Karpas-422 (cell line): ENCODE data around the gene MAP3K6. TPM values are rescaled to one million over a fixed set of nuclear protein-coding genes. Genes with fewer than 3 reads are reported as not detected.

Source experiments
- DNase-seq: peaks from one replicate; pipeline ENCODE4 v3.0.0-alpha.2; 2015
- H2AFZ ChIP-seq: fragments of 200-600 bp; sonication (generic); 2 replicates; pipeline ENCODE4 v1.6.1; 2014; ENCODE audit warnings: antibody characterized with exemption, low read length, mixed read lengths
- H3K27ac ChIP-seq: fragments of 200-600 bp; sonication (generic); 2 replicates; pipeline ENCODE4 v1.5.1; 2014; ENCODE audit warnings: mild to moderate bottlenecking, low read length, moderate library complexity
- H3K27me3 ChIP-seq: fragments of 200-600 bp; sonication (generic); 2 replicates; pipeline ENCODE4 v1.6.1; 2014; ENCODE audit warnings: low read length, mixed read lengths
- H3K36me3 ChIP-seq: fragments of 200-600 bp; sonication (generic); 2 replicates; pipeline ENCODE4 v1.6.1; 2014; ENCODE audit warnings: low read length, mixed read lengths; ENCODE audit not compliant: insufficient read depth
- H3K4me1 ChIP-seq: fragments of 200-600 bp; sonication (generic); 2 replicates; pipeline ENCODE4 v1.6.1; 2014; ENCODE audit warnings: mild to moderate bottlenecking, low read length, mixed read lengths
- H3K4me2 ChIP-seq: fragments of 200-600 bp; sonication (generic); 2 replicates; pipeline ENCODE4 v1.6.1; 2014; ENCODE audit warnings: low read length, low read depth, mild to moderate bottlenecking; ENCODE audit not compliant: poor library complexity, severe bottlenecking
- H3K4me3 ChIP-seq: fragments of 200-600 bp; sonication (generic); 2 replicates; pipeline ENCODE4 v1.5.1; 2014; ENCODE audit warnings: mild to moderate bottlenecking, antibody characterized with exemption, low read length, mixed read lengths
- H3K79me2 ChIP-seq: fragments of 200-600 bp; sonication (generic); 2 replicates; pipeline ENCODE4 v1.6.1; 2014; ENCODE audit warnings: mild to moderate bottlenecking, low read length, mixed read lengths
- H3K9ac ChIP-seq: fragments of 200-600 bp; sonication (generic); 2 replicates; pipeline ENCODE4 v1.6.0; 2014; ENCODE audit warnings: low read length
- H3K9me2 ChIP-seq: fragments of 200-600 bp; sonication (generic), shearing (Covaris generic); replicated peaks from 2 replicates; pipeline ENCODE4 v1.6.0; 2014; ENCODE audit warnings: mild to moderate bottlenecking, low read length, moderate library complexity; ENCODE audit not compliant: insufficient read depth
- H3K9me3 ChIP-seq: fragments of 300-700, 200-600 bp; sonication (generic); 2 replicates; pipeline ENCODE4 v1.6.1; 2014; ENCODE audit warnings: low read length, mixed read lengths
- H4K20me1 ChIP-seq: fragments of 200-600 bp; sonication (generic); 2 replicates; pipeline ENCODE4 v1.6.1; 2014; ENCODE audit warnings: mild to moderate bottlenecking, antibody characterized with exemption, low read length, low read depth; ENCODE audit not compliant: insufficient read depth
- total RNA-seq: library from RNA; depleted of rRNA; stranded (reverse); fragments of >200 nt; shearing (Covaris generic); gene quantifications from 2 replicates; pipeline ENCODE4 v1.2.3, GENCODE V29; 2014; ENCODE audit warnings: low replicate concordance

Gene MAP3K6
- total RNA-seq, 1 experiment from 2014 or later, result 3.0 TPM

DNA sequence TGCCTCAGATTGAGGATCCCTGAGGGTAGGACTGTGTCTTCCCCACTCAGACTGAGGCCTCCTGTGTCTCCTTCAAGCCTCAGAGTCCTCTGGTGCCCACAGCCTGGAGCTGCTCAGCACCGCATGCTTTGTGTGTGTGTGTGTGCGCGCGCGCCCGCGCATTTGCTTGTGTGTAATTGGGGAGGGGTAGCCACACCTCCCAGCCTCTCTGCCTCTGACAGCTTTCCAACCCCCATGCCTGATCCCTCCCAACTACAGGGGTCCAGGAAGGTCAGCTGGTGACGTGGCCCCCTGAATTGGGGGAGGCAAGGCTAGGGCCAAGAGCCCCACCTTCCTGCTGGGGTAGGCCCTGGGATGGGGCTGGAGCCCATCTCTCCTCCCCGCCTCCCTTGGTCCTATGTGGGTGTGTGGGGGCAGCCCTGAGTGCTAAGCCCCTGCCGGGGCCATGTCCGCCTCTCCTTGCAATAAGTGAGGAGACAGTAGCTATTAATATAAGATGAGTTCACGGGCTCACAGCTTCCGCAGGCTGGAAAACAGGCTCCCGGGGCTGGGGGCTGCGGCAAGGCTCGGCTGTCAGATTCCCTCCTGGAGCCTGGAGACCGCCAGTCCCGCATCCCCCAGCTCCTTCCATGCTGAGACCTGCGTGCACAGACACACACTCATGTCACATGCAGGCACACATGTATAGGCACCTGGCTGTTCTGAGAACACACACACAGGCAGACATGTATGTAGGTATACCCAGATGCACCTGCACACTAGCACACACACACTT is 32.7 kb upstream of the MAP3K6 start:
- Histone ChIP-seq H3K4me2 (no peak overlapping the region), H3K9ac (no peak overlapping the region), H3K27me3 (no peaks in the 10 kb centered on the region), H3K27ac (no peak overlapping the region), H3K4me1 (peaks cover 26% of the 10 kb centered on the region), H3K79me2 (no peaks in the 10 kb centered on the region), H3K9me3 (no peaks in the 10 kb centered on the region), H4K20me1 (no peaks in the 10 kb centered on the region), H3K4me3 (no peak overlapping the region), H3K36me3 (no peaks in the 10 kb centered on the region), H3K9me2 (no peaks in the 10 kb centered on the region), H2AFZ (no peak overlapping the region)
- DNase-seq, result no peak

DNA sequence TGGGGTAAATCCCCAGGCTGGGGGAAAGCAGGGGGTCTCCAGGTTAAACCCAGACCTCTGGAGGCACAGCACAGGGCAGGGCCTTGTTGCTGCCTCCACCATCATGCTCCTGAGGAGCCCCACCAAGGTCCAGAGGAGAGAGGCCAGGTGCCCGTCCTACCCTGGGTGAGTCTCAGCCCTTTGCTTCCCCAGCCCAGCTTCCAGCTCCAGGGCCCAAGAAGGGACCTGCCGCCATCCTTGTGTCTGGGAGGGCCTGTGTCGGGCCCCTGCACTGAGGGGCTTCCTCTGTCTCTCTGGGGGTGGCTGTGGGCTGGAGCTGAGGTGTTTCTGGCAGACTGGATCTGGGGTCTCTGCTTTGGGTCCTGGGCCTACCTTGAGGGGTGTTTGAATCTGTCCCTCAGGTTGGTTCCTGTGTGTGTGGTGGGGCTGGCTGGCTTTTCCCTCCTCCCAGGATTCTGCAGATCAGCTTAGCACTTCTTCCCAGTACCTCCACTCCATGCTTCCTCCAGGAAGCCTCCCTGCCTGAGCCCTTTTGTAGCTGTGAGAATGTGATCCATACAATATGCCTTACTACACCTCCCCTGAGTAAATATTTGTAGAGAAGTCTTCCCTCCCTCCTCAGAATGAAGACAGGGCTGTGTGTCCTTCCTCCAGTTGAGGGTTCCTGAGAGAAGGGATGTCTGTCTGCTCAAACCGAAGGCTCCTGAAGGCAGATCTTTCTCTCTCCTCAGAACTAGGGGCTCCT is 31.8 kb upstream of the MAP3K6 start:
- Histone ChIP-seq H3K9me2 (no peaks in the 10 kb centered on the region), H3K36me3 (no peaks in the 10 kb centered on the region), H3K4me1 (peaks cover 18% of the 10 kb centered on the region), H3K4me2 (no peak overlapping the region), H2AFZ (no peak overlapping the region), H3K9me3 (no peaks in the 10 kb centered on the region), H3K79me2 (no peaks in the 10 kb centered on the region), H3K27ac (no peak overlapping the region), H3K27me3 (no peaks in the 10 kb centered on the region), H3K4me3 (no peak overlapping the region), H3K9ac (no peak overlapping the region), H4K20me1 (no peaks in the 10 kb centered on the region)
- no peak for DNase-seq

DNA sequence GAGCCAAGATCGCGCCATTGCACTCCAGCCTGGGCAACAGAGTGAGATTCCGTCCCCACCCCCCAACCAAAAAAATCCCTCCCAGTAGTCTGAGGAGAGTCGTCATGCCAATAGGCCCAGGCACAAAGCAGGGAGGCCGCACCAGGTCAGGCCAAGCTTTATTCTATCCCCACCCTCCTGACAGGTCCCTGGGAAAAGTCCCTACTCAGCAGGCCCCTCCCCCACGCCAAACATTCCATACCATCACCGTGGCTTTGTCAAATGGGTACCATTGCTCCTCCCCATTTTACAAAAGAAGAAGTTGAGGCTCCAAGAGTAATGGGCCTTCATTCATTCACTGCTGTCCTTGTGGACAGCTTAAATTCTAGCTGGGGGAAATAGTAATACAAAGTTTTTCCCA is 31.0 kb upstream of the MAP3K6 start:
- Histone ChIP-seq H3K9me3 (no peaks in the 10 kb centered on the region), H4K20me1 (no peaks in the 10 kb centered on the region), H3K4me2 (no peak overlapping the region), H2AFZ (no peak overlapping the region), H3K79me2 (peaks cover 5% of the 10 kb centered on the region; the same call in 1 of the 2 replicates), H3K27ac (no peak overlapping the region), H3K9ac (no peak overlapping the region), H3K36me3 (no peaks in the 10 kb centered on the region), H3K9me2 (no peaks in the 10 kb centered on the region), H3K27me3 (no peaks in the 10 kb centered on the region), H3K4me1 (peaks cover 16% of the 10 kb centered on the region), H3K4me3 (no peak overlapping the region)
- DNase-seq, result no peak

DNA sequence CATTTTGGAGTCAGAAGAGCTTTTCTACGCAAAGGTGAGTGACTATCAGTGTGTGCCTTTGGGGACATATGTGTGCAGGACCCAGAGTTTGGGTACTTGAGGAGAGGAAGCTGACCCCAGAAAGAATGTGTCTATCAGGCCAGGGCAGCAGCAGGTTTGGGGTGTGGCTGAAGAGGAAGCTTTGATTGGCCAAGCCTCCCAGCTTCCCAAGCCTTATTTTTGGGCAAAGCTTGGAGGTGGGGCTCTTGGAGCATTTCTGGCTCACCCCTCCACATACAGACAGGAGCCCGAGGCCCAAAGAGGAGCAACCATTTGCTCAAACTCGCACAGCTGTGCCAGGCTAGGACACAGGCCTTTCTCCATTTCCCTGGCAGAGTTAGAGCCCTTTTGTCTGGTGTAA is 30.3 kb upstream of the MAP3K6 start:
- Histone ChIP-seq H3K27me3 (no peaks in the 10 kb centered on the region), H4K20me1 (no peaks in the 10 kb centered on the region), H3K79me2 (peaks cover 5% of the 10 kb centered on the region; the same call in 1 of the 2 replicates), H3K9ac (no peak overlapping the region), H2AFZ (no peak overlapping the region), H3K4me2 (no peak overlapping the region), H3K4me1 (peaks cover 17% of the 10 kb centered on the region), H3K27ac (no peak overlapping the region), H3K9me3 (no peaks in the 10 kb centered on the region), H3K36me3 (no peaks in the 10 kb centered on the region), H3K9me2 (no peaks in the 10 kb centered on the region), H3K4me3 (no peak overlapping the region)
- no peak for DNase-seq

DNA sequence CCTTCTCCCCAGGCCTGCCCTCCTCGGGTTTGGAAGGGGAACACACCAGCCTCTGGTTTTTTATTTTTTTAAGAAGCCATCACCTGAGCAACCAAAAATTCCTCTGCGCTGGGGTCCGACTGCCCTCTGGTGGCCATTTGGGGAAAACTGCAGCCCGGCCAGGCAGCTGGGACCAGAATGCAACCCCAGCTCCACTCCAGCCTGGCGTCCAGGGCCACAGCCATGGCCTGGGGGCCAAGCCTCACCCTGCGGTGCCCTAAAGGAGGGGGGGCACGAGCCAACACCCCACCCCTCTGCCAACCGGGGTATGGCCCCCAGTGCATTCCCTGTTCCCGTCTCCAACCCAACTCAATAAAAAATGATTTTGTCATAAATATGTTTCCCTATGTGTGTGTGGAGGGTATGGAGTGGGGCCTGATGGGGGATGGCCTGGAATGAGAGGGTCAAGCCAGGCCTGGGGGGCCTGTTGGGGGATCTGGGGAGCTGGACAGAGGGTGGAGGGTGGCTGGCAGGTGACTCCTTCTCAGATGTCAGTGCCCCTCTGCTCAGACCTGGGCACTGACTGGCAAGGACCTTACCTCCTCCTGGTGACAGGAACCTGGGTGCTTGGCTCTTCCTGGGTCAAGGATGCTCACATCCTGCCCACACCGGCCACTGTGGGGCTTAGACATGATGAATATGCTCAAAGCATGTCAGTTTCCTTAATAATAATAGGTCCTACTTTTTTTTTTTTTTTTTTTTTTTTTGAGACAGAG is 28.9 kb upstream of the MAP3K6 start:
- Histone ChIP-seq H3K27ac (no peak overlapping the region), H3K4me1 (peaks cover 29% of the 10 kb centered on the region), H3K27me3 (no peaks in the 10 kb centered on the region), H3K4me3 (no peak overlapping the region), H3K9me3 (no peaks in the 10 kb centered on the region), H3K79me2 (peaks cover 5% of the 10 kb centered on the region; the same call in 1 of the 2 replicates), H3K36me3 (no peaks in the 10 kb centered on the region), H2AFZ (no peak overlapping the region), H3K4me2 (no peak overlapping the region), H3K9me2 (no peaks in the 10 kb centered on the region), H4K20me1 (no peaks in the 10 kb centered on the region), H3K9ac (no peak overlapping the region)
- peak; percentile 95 for DNase-seq

DNA sequence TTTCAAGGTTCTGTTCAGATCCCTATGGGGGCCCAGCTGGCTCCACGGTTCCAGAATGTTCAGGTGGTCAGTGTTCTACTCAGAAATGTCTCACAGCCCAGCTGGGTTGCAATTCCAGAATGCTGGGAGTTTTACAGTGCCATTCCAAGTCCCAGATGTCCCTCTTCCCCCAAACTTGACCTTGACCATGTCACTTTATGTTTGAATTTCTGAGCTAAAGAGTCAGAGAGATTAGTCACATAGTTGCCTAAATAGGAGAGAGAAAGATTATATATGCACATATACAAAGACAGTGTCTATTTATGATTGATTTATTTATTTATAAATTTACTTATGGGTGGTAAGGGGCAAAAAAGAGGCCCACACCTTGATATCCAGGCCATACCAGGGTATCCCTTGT is 28.2 kb upstream of the MAP3K6 start:
- Histone ChIP-seq H3K4me3 (no peak overlapping the region), H3K9me2 (no peaks in the 10 kb centered on the region), H3K36me3 (no peaks in the 10 kb centered on the region), H3K4me1 (peaks cover 29% of the 10 kb centered on the region), H3K79me2 (peaks cover 5% of the 10 kb centered on the region; the same call in 1 of the 2 replicates), H3K9me3 (no peaks in the 10 kb centered on the region), H2AFZ (no peak overlapping the region), H3K9ac (0 out of 2 replicates have a peak overlapping the region, but pooled peaks have one; percentile 21), H3K4me2 (no peak overlapping the region), H4K20me1 (no peaks in the 10 kb centered on the region), H3K27me3 (no peaks in the 10 kb centered on the region), H3K27ac (no peak overlapping the region)
- no peak for DNase-seq

DNA sequence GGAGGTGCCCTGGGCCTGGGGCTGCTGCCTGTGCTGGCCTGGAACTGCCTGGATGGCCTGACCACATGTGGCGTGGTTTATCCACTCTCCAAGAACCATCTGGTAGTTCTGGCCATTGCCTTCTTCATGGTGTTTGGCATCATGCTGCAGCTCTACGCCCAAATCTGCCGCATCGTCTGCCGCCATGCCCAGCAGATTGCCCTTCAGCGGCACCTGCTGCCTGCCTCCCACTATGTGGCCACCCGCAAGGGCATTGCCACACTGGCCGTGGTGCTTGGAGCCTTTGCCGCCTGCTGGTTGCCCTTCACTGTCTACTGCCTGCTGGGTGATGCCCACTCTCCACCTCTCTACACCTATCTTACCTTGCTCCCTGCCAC is 27.5 kb upstream of the MAP3K6 start:
- Histone ChIP-seq H3K9me2 (no peaks in the 10 kb centered on the region), H3K79me2 (peaks cover 5% of the 10 kb centered on the region; the same call in 1 of the 2 replicates), H3K9ac (no peak overlapping the region), H3K9me3 (no peaks in the 10 kb centered on the region), H2AFZ (no peak overlapping the region), H3K4me1 (peaks cover 29% of the 10 kb centered on the region), H3K36me3 (no peaks in the 10 kb centered on the region), H3K4me3 (no peak overlapping the region), H3K27ac (no peak overlapping the region), H3K4me2 (no peak overlapping the region), H3K27me3 (no peaks in the 10 kb centered on the region), H4K20me1 (no peaks in the 10 kb centered on the region)
- no peak for DNase-seq
